GM18508 (cell line): ENCODE results near the gene EBI3.
"Not testable (repeated sequence)": the region's sequence is repeated elsewhere in the genome, so short reads cannot be mapped to it uniquely, and the experiment has no call there.

Experiments used
- ATAC-seq: cut with Tn5 transposase; IDR thresholded peaks from one replicate; pipeline ENCODE4 v1.9.1; 2021; ENCODE audit warnings: moderate number of reproducible peaks; ENCODE audit not compliant: insufficient read depth, unreplicated experiment

The EBI3 gene

DNA sequence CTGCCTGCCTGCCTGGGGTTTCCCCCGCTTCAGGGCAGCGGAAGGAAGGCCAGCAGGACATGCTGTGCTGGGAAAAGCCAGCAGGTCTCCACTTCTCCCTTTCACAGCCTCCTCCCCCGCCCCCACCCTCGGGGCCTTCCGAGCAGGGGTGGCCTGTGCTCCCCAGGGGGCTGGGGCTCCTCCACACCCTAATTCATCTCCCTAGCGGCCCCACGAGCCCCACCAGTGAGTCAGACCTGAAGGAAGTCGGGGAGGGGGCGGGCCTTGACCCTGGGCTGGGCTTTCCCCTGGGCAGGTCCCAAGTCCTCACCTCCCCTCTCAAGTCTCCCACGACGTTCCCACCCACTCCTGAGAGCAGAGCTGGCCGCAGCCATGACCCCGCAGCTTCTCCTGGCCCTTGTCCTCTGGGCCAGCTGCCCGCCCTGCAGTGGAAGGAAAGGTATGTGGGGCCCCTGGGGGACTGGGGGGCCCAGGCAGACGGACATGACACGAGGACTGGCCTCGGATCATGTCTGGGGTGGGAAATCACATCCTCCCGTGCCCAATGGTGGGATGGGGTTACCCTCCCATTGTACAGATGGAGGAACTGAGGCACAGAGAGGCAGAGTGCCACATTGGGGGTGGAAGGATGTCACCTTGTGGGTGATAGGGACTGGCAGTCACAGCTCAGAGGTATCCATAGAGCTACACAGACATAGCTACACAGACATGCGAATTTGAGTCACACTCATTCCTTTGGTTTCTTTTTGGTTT is at the start of gene EBI3:
TSS of gene EBI3 (plus strand) at position 345 of the 753 bp plus-strand sequence. CDS start at position 373, 28 bp downstream.
- no peak for ATAC-seq

- ATAC-seq, result no peak
These were observed 48.2 kb upstream of the EBI3 start for GRCh38 chr19:4181053-4181508.

DNA sequence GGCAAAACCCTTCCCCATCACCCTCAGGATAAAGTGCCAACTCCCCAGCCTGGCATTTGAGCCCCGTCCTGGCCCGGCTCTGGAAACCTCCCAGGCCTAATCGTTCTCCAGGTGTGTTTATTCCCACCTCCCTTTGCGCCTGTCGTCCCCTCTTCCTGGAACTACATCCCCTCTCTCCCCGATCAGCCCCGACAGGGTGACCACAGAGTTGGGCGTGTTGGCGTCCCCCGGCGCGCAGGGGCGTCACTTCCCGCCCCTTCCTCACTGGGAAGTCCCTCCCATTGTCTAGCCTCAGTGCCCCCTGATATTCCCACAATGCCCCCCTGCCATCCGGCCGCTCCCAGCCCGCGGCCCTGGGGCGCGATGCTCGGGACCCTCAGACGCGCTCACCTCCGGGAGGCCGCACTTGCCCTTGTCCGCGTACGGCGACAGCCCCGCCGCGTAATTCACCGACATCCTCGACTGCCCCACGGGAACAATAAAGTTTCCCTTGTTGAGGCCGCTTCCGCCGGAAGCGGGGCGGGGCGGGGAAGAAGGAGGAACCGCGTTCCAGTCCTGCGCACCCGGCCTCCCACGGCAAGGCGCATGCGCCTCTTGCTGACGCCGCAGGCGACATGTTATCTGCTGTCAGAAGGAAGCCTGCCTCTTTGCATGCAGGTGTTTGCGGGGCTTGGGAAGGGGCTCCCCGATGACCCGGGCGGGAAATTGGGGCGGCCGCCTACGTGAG is 47.1 kb upstream of the EBI3 start, which contains the start of the genes ANKRD24 and SIRT6:
TSS of gene ANKRD24 (plus strand) at position 606 of the 727 bp plus-strand sequence. CDS start 3,737 bp downstream, outside the sequence.
TSS of gene SIRT6 (minus strand) at position 480 of the 727 bp plus-strand sequence. CDS start at position 456, 24 bp downstream.
- no peak for ATAC-seq

GRCh38 chr19:4183967-4184717 is 45.2 kb upstream of the EBI3 start:
- no peak for ATAC-seq

GRCh38 chr19:4184718-4185352 is 44.5 kb upstream of the EBI3 start:
- no peak for ATAC-seq

DNA sequence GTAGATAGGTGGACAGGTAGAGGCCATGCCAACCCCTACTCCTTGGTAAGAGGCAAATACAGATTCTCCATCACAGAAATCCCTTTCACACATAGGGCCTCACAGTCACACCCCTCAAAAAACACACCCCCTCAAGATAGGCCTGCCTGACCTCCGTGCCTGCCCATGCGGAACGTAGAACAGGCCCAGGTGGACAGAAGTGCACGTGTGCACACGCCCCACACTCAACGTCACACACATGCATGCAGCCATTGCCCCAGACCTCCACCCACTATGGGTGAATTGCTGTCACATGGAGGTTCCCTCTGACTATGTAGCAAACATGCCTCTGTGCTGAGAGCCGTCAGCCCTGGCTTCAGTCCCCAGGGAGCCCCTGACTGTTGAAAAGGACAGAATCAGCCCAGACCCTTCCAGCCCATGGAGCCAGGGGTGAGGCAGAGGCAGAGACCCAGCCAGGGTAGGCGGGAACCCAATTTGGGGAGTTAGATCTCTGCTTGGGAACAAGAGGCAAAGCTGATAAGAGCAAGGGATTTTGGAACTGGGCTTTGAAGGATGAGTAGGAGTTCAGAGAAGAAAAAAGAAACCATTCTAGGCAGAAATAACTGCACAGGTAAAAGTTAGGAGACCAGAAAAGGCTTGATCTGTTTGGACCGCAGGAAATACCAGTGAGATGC is 43.8 kb upstream of the EBI3 start:
- ATAC-seq, result no peak

GRCh38 chr19:4186087-4186993 is 43.0 kb upstream of the EBI3 start:
- no peak for ATAC-seq

DNA sequence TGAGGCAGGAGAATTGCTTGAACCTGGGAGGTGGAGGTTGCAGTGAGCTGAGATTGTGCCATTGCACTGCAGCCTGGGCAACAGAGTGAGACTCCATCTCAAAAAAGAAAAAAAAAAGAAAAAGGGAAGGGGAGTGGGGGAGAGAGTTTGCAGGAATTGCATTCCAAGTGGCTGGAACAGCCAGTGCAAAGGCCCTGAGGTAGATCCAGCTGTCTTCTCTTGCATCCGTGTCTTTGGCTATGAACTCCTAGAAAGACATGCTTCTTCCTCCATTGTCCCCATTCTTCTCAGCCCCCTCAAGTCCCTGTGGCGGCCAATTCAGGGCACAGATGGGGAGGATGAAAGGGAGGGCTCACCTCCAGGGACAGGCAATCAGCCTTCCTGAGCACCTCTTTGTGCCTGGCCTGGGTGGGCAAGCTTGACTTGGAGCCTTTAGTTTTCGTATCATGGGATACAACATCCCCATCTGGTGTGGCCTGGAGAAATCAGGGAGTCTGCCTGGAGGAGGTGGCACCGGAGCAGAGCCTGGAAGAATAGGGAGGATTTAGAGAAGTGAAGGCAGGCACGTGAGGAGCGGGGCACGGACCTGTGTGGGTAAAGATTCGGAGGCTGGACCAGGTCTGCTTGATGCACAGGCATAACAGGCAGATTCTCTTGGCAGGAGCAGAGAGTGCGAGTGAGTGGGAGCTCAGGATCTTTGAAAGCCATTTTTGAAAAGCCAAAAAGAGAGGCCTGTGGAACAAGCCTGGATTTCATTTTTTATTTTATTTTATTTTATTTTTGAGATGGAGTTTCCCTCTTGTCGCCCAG is 41.8 kb upstream of the EBI3 start:
- ATAC-seq, result no peak

GRCh38 chr19:4189641-4190040 is 39.7 kb upstream of the EBI3 start:
- no peak for ATAC-seq

- not testable (repeated sequence) for ATAC-seq
These were observed 36.8 kb upstream of the EBI3 start for GRCh38 chr19:4192537-4192936.

GRCh38 chr19:4194353-4194752 is 35.0 kb upstream of the EBI3 start:
- ATAC-seq, result no peak

DNA sequence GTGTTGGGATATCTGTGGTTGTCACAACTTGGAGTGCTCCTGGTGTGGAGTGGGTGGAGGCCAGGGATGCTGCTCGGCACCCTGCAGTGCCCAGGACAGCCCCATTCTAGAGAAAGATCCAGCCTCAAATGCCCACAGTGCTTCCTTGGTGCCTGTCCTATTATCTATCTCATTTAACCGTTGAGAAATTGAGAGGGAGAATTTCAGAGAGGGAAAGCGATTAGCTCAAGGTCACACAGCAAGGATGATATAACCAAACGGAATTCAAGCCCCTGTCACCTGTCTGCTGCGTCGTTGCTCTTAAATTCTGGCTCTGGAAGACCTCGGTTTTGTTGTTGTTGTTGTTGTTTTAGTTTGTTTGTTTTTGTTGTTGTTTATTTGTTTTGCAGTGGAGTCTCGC is 33.3 kb upstream of the EBI3 start:
- no peak for ATAC-seq

DNA sequence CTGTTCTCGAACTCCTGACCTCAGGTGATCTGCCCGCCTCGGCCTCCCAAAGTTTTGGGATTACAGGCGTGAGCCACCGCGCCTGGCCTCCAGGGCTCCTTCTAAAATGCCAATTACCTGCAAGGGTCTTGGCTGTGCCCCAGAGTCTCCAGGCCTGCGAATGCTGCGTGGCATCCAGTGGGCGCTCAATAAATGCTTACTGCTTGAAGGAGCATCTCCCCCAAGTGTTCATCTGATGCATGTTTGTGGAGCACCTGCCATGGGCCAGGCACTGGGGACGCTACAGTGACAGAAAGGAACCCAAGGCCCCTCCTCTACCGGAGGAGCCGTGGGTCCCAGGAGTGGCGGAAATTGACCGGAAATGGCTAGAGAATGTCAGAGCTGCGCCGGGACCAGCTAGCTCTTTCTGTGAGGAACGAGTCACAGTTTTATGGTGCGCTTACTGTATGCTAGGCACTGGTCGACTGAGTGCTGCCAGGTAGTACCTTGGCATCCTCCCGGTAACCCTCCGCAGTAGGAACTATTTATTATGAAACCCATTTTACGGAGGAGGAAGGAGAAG is 32.7 kb upstream of the EBI3 start:
- ATAC-seq, result no peak

DNA sequence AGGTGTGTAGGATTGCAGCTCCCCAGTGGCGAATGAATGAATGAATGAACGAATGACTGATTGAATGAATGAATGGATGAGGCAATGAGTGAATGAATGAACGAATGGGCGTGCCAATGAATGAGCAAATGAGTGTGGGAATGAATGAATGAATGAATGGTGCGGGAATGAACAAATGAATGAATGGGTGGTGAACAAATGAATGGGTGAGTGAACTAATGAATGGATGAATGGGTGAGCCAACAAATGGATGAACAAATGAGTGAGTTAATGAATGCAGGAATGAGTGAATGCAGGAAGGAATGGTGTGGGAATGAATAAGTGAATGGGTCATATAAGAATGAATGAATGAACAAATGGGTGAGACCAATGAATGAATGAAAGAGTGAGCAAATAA is 32.1 kb upstream of the EBI3 start:
- ATAC-seq, result no peak

GRCh38 chr19:4197625-4198466 is 31.5 kb upstream of the EBI3 start:
- no peak for ATAC-seq

DNA sequence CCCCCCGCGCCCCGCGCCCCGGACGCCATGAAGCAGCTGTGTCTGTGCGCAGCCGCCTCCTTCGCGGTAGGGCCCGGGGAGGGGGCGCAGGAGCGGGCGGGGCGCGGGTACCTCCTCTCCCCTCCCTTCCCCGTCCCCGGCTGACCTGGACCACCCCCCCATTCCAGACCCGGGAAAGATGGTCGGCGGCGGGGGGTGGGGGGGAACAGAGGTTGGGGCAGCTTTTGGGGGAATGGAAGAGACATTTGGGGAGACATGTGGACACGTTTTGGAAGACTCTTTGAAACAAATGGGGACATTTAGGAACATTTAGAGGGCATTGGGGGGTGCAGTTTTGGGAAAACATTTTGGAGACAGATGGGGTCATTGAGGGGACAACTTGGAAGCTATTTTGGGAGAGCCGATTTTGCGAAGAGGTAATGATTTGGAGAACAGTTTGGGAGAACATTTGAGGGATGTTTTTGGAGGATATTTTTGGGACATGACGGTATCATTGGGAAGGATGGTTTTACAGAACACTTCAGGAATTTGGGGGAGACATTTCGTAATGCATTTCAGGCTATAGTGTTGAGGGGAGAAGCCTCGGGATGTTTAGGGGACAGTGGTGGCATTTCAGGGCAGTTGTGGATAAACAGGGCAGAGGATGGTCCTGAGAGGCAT is 30.7 kb upstream of the EBI3 start:
- no peak for ATAC-seq
